NCI-H345 treated with DMSO at 0.1 percent for 48 hours (cell line): ENCODE results near the gene AMIGO1.

Experiments used
- DNase-seq: peaks from one replicate; lab custom pipeline; 2025; ENCODE audit not compliant: unreplicated experiment; lab: John Stamatoyannopoulos, UW

The AMIGO1 gene

GRCh38 chr1:109503935-109504334 is 5.6 kb downstream of the AMIGO1 start:
- no peak for DNase-seq

DNA sequence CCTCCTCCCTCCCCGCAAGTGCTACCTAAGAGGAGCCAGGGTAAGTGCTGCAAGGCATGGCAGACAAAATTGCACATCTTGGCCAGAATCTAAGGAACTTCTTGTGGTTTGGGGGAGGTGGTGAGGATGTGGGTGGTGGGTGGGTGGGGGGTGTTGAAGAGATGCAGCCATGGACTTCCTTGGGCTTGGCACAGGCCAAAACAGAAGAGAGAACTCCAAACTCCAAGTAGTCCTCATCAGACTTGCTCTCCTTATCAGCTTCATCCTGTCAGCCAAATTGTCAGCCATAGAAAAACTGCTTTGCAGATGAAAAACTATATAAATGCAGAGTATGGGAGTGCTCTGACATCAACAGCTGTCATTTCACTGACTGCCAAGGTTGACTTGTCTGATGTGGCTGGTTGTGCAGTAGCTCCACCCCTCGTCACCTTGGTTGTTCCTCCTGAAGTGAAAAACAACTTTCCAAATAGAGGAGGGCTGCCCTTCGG is 7.1 kb downstream of the AMIGO1 start:
- DNase-seq: no peak

- DNase-seq: no peak
Observed at GRCh38 chr1:109501644-109502363, 7.7 kb downstream of the AMIGO1 start.

DNA sequence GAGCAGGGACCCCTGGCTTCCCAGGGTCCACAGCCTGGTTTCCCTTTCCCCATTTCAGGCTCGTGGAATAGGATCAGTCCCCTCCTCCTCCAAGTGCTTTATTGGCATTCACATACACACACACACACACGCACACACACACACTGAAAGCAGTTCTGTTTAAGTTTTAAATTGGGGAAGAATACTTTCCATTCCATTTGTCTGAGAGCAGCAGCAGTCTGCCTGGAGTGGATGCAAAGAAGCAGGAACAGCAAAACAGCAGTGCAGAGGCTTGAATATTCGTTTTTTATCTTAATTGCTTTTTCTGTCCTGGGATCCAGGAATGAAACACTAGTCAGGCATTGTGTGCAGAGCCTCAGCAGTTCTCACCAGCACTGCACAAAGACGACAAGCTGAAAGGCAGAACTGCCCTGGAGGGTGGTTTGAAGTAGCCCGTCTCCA is 8.6 kb downstream of the AMIGO1 start:
- DNase-seq: no peak

DNA sequence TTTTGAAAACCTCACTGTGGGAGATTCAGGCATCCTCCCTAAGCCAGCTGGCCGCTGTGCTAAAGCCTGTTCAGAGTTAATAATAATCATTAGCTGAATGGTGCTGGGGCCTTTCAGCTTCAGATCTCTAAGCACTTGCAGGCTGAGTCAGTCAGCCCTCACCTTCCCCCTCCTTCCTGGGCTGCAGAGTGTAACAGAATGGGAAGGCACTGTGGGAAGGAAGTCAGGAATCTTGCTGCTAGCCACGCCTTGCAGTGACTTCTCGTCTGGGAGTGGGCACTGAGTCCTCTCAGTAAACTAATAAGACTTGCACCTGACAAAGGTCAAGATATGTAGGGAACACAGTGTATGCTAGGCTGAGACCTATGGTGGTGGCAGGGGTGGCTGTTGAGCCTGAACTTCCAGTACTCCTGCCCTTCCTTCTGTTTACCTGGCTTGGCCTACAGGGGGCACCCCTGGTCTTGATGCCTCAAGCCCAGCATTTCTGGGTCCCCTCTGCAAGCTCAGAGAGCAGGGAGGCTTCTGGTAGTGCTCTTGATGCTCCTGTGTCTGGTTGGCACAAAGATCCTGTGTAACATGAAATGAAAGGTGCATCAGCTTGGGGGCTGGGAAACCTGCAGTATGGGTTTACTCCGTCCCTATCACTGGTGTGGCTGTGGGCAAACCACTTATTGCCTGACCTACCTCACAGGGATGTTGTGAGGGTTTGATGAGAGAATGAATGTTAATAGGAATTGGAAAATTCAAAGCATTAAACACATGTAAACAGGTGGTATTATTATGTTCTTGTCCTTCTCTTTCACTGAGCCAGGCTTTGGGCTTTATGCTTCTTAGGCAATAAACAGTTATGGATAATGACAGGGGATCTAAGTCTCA is 9.6 kb downstream of the AMIGO1 start:
- no peak for DNase-seq

GRCh38 chr1:109499081-109499480 is 10.4 kb downstream of the AMIGO1 start:
- no peak for DNase-seq

GRCh38 chr1:109498161-109498801 is 11.2 kb downstream of the AMIGO1 start:
- DNase-seq: no peak

DNA sequence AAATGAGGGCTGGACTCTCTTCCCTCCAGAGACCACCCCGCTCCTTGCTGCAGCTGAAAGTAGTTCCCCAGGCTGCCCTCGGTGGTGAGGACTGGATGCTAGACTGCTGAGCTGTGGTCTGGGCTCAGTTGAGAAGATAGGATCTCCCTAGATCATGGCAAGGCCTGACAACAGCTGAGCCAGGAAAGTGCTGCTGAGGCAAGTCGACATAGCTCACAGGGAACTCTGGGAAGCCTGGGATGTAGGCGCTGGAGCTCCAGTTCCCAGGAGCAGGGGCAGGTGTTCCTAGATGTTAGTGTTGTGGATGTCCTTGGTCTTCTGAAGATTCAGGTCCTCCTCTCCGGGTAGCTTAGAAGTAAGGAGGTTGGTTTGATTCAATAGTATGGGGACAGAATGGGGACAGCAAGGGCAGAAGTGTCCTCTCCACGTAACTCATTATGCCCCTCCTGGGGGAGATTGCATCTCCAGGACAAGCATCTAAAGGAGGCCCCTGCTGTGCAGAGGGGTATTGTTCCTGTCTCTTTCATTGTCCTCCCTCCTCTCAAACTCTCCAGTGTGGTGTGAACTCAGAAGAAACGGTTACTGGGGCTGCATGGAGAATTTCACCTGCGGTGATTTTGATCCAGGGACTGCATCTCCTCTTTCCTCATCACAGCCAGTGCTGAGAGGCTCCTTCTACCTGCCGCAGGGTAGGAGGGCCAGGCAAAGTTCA is 11.9 kb downstream of the AMIGO1 start:
- DNase-seq: no peak

DNA sequence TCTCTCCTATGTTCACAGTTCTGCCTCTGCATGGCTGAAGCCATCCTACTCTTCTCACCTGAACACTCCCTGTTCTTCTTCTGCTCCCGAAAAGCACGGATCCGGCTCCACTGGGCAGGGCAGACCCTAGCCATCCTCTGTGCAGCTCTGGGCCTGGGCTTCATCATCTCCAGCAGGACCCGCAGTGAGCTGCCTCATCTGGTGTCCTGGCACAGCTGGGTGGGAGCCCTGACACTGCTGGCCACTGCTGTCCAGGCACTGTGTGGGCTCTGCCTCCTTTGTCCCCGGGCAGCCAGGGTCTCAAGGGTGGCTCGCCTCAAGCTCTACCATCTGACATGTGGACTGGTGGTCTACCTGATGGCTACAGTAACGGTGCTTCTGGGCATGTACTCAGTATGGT is 13.8 kb downstream of the AMIGO1 start:
- no peak for DNase-seq

DNA sequence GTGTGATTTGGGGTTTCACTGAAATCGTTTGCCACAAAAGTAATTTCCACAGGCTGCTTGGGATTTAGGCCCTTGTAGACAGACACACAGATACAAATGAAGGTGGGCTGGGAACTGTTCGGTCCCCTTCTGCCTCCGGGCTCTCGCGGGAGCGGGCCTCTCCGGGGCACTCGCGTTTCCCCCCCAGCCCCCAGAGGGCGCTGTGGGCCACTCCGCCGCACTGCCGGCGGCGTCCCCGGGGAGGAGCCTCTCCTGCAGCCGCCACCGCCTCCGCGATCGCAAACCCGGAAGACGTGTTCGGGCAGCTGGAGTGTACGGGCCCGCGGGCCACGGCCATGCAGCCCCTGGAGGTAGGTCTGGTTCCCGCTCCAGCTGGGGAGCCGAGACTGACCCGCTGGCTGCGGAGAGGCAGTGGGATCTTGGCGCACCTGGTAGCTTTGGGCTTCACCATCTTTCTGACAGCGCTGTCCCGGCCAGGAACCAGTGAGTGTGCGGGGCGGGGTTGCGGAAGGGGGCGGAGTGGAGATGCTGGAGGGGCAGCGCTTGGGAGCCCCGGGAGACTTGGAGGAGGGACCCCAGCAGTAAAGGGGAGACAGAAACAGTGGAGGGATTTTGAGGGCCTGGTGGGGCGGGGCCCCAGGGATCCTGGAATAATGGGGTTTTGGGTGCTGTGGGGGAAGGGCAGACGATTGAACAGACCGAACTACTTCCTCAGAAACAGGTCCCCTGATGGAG is 15.6 kb downstream of the AMIGO1 start, which contains the start of gene CYB561D1:
Gene CYB561D1, plus strand, starts transcription at position 290 of the 735 bp plus-strand sequence. Its CDS starts 46 bp downstream, at position 336.
- peak; percentile 62 for DNase-seq

- DNase-seq: no peak
Observed at GRCh38 chr1:109493227-109493626, 16.3 kb downstream of the AMIGO1 start.

- no peak for DNase-seq
Observed at GRCh38 chr1:109492779-109493178, 16.7 kb downstream of the AMIGO1 start.

DNA sequence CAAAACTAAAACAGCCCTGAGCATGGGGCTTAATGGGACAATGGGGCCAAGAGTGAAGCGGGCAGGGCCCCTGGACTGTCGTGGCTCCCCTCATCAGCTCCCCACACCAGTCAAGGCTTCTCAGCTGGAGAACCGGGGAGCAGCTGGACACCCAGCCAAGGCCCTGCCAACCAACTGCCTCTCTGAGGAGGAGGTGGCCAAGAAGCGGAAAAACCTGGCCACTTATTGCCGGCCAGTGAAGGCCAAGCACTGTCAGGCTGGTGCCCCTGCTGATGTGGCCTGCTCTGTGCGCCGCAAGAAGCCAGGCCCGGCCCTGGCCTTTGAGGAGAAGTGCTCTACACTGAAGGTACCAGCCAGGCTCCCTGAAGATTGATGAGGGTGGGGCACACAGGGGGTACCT is 18.2 kb downstream of the AMIGO1 start:
- DNase-seq: no peak

- DNase-seq: no peak
Observed at GRCh38 chr1:109490934-109491302, 18.6 kb downstream of the AMIGO1 start.

- peak; percentile 25 for DNase-seq
Observed at GRCh38 chr1:109490029-109490933, 19.2 kb downstream of the AMIGO1 start.

- DNase-seq: no peak
Observed at GRCh38 chr1:109488696-109489095, 20.8 kb downstream of the AMIGO1 start.

GRCh38 chr1:109488201-109488600 is 21.3 kb downstream of the AMIGO1 start:
- DNase-seq: no peak

- no peak for DNase-seq
Observed at GRCh38 chr1:109487261-109487660, 22.3 kb downstream of the AMIGO1 start.

DNA sequence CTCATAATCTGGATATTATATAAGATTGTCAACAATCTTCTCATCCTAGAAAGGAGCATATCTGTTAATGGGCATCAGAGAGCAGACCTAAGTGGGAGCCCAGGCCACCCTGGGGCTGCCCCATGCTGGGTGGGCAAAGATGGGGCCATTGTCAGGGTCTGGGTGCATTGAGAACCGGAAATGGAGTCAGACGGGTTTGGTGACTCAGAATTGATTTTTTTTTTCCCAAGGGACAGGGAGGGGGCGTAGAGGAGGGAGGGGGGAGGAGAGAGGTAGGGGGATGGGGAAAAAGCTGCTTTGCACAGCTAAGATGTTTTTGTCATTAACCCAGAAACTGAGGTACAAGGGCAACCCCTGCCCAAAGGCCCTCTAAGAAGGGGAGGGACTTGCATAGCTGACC is 24.5 kb downstream of the AMIGO1 start:
- no peak for DNase-seq
